GM19023 (cell line): ENCODE data around the gene U2SURP.
A peak's percentile ranks its signal among the peaks of the same experiment; 100 is the strongest.
"Not testable (repeated sequence)": the region's sequence is repeated elsewhere in the genome, so short reads cannot be mapped to it uniquely, and the experiment has no call there.

Experiments used
- ATAC-seq: cut with Tn5 transposase; IDR thresholded peaks from one replicate; pipeline ENCODE4 v1.9.1; 2021; ENCODE audit warnings: mild to moderate bottlenecking, moderate library complexity; ENCODE audit not compliant: unreplicated experiment

The U2SURP gene

DNA sequence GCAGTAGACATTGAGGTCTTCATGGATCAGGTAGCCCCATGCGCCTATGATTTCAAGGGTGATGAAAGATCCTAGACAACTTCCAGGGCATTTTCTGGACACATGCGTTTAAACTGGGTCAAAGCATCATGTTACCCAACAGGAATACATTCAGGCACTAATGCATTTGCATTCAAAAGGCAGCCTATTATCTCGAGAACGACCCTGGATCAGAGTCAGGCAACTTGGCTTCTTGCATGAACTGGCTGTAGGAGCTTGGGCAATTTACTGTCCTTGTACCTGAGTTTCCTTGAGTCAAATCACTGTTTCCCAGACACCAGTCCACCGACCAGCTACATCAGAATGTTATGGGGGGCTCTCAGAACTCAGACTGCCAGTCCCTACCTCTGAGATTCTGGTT lies 66.7 kb downstream of the U2SURP start:
- ATAC-seq, result no peak

DNA sequence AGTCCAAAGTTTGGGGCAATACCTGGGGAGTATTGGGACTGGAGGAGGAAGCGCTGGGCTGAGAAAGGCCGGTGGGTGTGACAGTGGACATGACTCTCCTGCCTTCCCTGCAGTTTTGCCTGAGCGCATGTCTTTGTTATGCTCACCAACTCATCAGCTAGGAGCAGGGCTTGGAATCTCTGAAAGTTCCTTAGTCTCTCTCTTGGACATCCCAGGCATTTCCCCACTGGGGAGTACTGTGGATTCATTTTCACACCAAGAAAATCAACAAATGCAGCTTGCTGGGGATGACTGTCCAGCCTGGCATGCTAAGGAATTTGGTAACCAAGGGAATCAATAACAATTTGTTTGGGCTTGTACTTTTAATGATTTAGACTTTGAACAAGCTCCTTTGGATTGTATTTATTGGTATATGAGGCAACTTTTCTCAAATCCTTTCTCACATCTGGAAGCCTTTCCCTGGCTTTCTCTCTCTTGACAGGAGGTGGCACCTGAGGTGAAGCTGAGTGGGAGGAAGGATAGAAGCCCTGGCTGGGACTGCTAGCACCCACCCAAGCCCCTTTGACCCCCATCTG lies 69.7 kb downstream of the U2SURP start:
- ATAC-seq, result no peak

DNA sequence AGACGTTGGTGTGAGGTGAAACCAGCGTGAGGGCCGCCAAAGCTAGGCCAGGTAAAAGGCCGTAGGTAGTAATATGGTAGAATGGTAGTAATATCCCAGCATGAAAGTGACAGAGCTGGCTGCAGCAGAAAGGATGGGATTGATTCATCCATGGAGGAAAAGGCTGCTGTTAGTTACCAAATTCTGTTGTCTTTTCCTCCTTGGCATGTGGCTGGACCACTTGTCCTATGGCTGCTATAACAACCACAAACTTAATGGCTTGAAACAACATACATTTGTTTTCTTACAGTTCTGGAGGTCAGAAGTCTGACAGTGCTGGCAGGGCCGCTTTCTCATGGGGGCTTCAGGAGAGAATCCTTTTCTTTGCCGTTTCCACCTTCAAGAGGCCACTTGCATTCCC lies 70.4 kb downstream of the U2SURP start:
- ATAC-seq, result no peak

DNA sequence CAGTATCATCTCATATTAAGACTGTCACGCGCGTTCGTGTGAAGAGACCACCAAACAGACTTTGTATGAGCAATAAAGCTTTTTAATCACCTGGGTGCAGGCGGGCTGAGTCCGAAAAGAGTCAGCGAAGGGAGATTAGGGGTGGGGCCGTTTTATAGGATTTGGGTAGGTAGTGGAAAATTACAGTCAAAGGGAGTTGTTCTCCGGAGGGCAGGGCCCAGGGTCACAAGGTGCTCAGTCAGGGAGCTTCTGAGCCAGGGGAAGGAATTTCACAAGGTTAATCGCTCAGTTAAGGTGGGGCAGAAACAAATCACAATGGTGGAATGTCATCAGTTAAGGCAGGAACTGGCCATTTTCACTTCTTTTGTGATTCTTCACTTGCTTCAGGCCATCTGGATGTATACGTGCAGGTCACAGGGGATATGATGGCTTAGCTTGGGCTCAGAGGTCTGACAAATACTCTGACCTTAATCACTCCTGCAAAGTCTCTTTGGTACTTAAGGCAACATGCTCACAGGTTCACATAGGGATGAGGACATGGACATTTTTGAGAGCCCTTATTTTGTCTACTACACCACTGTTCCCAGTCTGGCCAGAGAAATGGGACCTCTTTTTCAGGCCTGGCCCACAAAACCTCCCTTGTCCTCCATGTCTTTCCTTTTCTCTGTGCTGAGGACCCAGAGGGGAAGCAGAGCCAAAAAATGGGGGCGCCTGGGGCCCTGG lies 71.1 kb downstream of the U2SURP start:
- ATAC-seq, result not testable (repeated sequence)

DNA sequence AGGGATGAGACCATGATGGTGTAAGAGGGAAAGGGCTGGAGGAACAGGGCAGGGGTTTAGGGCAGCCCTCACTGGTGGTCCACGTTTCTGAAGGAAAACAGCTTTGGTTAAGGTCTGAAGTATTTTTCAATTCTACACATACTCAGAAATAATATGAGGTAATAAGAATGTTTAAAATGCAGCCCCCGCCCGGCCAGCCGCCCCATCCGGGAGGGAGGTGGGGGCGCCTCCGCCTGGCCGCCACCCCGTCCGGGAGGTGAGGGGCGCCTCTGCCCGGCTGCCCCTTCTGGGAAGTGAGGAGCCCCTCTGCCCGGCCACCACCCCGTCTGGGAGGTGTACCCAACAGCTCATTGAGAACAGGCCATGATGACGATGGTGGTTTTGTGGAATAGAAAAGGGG lies 72.2 kb downstream of the U2SURP start:
- not testable (repeated sequence) for ATAC-seq

DNA sequence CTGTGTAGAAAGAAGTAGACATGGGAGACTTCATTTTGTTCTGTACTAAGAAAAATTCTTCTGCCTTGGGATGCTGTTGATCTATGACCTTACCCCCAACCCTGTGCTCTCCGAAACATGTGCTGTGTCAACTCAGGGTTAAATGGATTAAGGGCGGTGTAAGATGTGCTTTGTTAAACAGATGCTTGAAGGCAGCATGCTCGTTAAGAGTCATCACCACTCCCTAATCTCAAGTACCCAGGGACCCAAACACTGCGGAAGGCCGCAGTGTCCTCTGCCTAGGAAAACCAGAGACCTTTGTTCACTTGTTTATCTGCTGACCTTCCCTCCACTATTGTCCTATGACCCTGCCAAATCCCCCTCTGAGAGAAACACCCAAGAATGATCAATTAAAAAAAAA lies 72.6 kb downstream of the U2SURP start:
- not testable (repeated sequence) for ATAC-seq

DNA sequence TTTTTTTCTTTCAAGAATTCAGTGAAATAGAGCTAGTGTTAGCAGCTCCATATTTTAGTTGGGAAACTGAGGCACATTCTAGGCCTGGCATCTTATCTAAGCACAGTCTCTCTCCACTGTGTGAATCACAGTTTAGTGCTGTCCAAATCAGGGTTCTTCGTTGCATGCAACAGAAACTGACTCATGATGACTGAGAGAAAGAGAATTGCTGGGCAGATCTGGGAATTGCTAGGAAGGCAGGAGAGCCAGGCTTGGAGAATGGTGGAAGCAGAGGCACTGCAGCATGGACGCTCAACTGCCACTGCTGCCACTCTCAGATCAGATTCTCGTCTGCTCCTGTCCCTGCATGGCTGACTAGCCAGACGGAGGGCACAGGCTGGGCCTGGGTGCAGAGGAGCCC lies 77.5 kb downstream of the U2SURP start:
- ATAC-seq, result no peak

DNA sequence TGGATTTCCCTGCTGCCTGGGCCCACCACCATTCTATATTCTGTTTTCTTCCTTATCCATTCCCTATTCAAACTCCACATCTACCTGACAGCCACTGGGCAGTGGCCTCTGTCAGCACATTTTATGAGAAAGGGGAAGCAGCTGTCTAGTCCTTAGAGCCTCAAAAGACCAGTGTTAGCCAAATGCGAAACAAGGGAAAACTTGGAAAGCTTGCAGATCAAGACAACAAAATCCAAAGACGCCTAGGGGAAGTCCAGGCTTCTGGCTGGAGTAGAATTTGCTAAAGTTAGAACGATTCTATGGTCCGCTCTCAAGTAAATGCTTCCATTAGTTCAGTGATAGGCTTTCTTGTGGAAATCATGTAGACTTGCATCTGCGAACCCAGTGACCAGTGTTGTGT lies 78.8 kb downstream of the U2SURP start:
- no peak for ATAC-seq

DNA sequence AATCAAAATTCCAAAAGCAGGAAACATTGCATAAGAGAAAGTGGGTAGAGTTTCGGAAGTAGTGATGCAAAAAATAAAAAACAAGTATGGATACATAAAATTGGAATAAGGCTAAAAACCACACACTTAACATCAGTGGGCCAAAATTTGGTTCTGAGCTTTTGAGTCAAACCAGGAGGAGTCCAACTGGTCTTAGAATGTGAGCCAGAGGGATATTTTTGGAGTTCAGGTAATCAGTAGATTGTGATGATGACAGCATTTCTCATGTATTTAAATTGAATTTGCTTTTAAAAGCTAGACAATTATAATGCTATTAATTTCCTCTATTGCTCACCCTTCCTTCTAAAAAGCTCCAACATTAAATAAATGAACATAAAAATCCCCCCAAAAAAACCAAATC lies 80.0 kb downstream of the U2SURP start:
- ATAC-seq, result no peak

DNA sequence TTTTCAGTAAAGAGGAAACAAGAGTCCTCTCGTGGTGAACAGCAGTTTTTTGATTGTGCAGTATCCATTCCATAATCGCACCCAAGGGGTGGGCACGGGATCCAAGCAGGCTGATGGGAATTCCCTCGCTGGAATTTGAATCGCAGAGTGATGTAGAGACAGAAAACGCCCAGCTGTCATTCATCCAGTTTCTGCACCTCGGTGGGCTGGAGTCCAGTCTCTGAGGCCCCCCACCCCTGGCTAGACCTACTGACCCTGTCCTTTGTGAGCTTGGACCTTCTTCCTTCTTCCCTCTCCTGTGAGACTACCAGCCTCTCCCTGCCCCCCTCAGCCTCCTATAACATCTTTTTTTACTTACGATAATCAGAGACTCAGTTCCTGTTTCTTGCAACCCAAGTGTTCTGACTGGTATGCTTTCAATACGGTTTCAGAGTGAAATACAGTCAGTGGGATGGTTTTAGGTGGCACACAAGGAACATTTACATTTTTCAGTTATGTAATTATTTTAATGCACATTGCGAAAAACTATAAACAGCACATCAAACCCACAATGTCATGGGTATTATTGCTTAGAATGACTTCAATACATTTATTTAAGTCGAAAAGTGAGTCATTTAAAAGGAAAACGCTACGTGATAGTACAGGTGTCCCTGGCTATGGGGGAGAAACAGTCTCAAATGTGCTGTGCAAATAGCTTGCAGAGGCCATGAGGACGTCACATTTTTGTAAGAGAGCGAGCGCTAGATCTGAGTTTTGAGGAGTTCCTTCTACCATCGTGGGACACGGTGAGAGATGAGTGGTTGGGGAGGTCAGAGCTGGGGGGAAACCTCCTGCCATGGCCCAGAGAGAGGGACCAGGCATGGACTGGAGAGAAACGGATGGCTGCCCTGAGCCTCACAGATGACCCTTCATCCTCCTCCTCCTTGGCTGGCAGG lies 80.7 kb downstream of the U2SURP start:
- ATAC-seq, result peak; percentile 79

DNA sequence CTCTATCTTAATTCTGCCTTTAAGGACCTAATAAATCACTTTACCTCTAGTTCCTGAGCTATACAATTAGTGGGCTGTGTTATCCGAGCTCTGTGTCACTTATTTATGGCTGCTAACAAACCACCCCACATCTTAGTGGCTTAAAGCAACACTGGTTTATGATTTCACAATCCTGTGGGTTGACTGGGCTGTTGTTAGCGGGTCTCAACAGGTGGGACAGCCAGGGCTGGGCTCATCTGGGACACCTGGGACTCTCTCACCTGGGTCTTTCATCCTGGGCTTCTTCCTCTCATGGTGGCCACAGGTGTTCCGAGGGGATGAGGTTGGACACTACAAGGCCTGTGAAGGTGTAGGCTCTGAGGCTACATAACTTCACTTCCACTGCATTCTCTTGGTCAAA lies 82.4 kb downstream of the U2SURP start:
- no peak for ATAC-seq

DNA sequence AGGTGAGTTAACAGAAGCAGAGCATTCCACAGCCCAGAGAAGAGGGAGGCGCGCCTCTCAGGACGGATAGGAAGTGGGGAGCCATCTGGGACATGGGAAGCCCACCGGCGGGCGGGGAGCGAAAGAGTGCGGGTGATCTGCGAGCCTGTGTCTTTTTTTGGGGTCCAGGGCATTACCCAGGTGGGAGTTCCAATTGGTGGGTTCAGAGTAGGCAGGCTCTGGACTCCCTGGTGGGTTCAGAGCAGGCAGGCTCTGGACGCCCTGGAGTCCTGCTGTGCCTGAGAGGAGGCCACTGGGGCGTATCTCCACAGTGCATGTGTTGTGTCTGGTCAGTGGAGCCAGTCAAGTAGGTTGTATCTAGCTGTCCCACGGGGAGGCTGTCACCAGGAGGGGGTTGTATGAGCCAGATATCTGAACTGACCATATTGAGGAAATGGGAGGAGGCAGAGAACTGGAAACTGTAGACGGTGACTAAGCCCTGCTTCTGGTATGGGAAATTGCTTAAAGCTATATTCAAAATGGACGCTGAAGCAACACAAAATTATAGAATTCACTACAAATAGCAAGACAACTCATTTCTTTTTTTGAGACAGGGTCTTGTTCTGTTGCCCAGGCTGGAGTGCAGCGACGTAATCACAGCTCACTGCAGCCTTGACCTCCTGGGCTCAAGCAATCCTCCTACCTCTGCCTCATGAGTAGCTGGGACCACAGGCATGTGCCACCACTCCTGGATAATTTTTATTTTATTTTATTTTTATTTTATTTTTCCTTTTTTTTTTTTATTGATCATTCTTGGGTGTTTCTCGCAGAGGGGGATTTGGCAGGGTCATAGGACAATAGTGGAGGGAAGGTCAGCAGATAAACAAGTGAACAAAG lies 83.7 kb downstream of the U2SURP start:
- ATAC-seq, result peak; percentile 36

DNA sequence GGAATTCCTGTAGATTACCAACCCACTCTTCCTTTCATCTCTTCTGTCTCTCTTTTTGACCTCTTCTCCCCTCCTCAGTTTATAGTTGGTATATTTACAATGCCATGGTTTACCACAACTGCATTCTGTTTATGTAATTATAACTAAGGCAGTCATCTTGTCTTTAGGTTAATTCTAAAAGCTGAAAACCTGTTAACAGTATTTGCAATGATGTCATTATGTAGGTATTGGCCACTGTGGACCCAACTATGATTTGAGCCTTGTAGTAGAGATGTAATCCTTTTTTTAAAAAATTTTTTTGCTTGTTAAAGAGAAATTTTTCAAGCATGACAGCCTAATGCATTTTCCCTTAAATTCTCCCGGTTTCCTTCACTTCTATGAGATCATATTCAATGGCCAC lies 87.5 kb downstream of the U2SURP start:
- no peak for ATAC-seq

DNA sequence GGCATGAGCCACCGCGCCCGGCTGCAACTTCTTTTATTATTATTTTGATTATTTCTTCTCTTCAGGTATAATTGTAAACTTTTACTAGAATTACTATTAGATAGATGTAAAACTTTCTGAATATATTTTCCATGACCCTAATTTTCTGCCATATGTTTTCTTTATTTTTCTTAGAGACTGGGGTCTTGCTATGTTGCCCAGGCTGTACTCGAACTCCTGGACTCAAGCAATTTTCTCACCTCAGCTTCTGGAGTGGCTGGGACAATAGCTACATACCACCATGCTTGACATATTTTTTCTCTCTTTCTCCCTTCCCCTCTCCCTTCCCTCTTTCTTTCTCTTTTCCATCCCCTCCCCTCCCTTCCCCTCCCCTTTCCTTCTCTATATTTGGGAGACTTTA lies 88.6 kb downstream of the U2SURP start:
- no peak for ATAC-seq

DNA sequence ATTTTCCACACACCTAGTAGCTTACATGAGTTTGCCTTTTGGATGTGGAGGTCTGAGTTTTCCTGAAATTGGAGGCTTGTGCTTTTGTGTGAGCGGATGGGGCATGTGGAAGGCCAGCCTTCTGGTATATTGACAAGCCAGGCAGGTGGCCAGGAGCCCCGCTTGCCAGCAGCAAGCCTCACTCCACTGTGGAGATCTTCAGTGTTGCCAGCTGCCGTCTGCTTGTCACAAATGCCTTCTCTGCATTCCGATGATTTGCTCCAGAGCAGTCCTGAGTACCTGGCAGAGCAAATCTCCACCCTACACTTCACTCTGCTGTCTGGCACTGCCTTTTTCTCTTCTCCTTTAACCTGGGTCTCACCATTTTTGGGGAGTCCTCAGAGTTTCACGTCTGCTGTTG lies 89.1 kb downstream of the U2SURP start:
- no peak for ATAC-seq

DNA sequence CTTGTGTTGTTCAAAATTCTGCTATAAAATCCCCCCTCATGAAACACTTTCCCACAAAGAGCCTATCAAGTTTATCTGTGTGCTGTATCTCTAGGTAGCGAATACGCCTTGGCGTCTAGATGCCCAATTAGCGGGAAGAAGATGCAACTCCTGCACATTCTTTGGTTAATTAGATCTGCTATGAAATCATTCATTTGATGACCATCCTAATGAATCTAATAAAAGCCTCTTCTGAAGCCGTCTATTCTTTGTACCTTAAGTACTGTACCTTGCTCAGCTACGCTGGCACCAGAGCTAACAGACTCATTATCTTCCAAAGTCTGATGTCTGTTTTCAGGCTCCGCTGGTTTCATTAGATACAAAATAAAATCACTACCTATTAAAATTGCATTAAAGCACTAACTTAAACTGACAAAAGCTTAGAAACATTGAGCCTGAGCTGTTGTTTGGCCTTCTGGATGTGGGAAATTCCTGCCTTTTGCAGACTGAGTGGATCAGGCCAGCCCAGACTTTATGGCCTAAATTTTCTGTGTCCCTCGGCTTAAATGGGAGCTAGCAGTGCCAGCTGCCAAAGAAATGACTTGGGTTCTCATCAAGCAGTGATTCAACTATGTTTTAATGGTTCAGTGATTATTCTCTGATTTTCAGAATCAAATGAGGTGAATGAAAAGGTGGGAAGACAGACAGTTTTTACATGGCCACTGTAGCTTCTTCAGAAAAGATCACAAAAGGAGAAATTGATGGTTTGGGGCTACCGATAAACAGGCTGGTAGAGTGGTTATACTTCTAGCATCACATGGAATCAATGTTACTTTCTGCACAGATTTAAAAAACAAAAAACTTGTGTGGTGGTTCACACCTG lies 89.8 kb downstream of the U2SURP start:
- ATAC-seq, result no peak

DNA sequence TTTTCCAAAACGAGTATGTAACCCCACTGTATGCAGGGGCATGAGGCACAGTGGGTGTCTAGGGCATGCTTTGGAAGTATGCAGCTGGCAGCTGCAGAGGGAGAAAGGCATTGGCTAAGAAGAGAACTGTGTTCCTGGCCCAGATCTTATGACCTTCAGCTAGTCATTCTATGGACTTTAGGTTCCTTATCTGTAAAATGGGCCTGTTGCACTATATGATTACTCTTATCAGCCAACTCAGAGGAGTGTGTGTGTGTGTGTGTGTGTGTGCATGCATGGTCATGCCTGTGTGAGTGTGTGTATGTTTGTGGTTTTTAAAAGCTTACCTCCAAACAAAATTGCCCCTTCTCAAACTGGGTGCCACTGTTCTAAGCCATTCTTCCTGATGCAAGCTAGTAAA lies 90.8 kb downstream of the U2SURP start:
- ATAC-seq, result no peak

DNA sequence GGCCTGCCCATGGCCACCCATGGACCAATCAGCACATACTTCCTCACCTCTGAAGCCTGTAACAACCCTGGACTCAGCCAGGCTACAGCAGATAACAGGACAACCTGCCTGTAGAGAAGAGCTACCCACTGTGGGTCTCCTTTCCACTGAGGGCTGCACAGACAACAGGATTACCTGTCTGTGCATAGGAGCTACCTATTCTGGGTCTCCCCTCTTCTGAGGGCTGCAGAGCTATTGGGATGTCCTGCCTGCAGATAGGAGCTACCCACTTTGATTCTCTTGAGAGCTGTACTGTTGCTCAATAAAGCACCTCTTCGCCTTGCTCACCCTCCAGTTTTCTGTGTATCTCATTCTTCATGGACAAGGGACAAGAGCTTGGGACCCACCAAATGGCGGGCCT lies 94.4 kb downstream of the U2SURP start:
- no peak for ATAC-seq

DNA sequence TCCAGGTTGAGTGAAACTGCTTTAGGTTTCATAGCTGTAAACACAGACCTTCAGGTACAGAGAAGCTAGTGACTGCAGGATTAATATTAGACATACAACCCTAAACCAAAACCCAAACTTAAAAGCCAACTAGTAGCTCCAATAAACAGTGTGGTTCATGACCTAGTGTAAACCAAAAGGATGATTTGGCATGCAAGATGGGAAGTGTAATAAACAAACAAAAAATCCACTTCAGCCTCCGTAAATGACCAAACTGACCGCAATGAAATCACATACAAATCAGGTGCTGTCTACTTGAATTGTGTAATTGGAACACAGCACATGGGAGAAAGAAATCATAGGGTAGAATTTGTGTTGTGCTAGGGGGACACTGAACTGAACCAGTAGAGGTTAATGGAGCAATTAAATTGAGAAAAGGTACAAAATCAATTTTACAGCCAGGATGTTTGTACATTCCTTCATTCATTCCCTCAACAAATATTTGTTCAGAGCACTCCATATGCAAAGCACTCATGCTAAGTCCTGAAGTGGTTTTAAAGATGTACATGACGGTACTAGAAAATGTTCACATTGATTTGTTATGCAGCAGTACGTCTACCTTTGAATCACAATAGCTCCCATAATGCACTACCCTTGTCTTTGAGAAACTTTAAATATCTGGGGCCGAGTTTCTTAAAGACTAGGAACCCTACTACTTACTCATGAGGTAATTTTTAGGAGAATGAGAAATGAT lies 96.8 kb downstream of the U2SURP start:
- ATAC-seq, result no peak
